Small intestine (tissue), 7 donors: ENCODE data around the gene REPIN1. TPM values are rescaled to one million over a fixed set of nuclear protein-coding genes. Genes with fewer than 3 reads are reported as not detected.

Source experiments
- DNase-seq, 2 donors: peaks; one replicate each; pipeline versions ENCODE4 v3.0.0 to v3.0.0-alpha.2; 2013
- FAIRE-seq: peaks from 2 replicates; lab custom pipeline; 2012; peaks lifted over from hg19 to GRCh38; lab: Jason Lieb, UNC
- H3K27ac ChIP-seq, 3 donors: one replicate each; pipeline ENCODE4 v1.5.1; 2013; ENCODE audit warnings: low read length in 2 of 3, mild to moderate bottlenecking in 2 of 3, control low read depth in 1 of 3, inconsistent platforms in 1 of 3, low read depth in 1 of 3, moderate library complexity in 1 of 3
- H3K27me3 ChIP-seq, 3 donors: one replicate each; pipeline ENCODE4 v1.6.1; 2013; ENCODE audit warnings: low read length in 3 of 3, inconsistent platforms in 1 of 3; ENCODE audit not compliant: control insufficient read depth in 3 of 3, insufficient read depth in 3 of 3
- H3K36me3 ChIP-seq, 3 donors: one replicate each; pipeline ENCODE4 v1.6.1; 2013; ENCODE audit warnings: low read length in 3 of 3, inconsistent platforms in 1 of 3, low read depth in 1 of 3, mild to moderate bottlenecking in 1 of 3, moderate library complexity in 1 of 3; ENCODE audit not compliant: control insufficient read depth in 3 of 3, insufficient read depth in 2 of 3
- H3K4me1 ChIP-seq, 3 donors: one replicate each; pipeline ENCODE4 v1.6.1; 2013; ENCODE audit warnings: low read length in 2 of 3, inconsistent platforms in 1 of 3, low read depth in 1 of 3, mild to moderate bottlenecking in 1 of 3, moderate library complexity in 1 of 3; ENCODE audit not compliant: control insufficient read depth in 3 of 3, insufficient read depth in 2 of 3
- H3K4me3 ChIP-seq, 3 donors: one replicate each; pipeline ENCODE4 v1.5.1; 2013; ENCODE audit warnings: low read length in 3 of 3, control low read depth in 1 of 3, inconsistent platforms in 1 of 3, low read depth in 1 of 3, mild to moderate bottlenecking in 1 of 3, moderate library complexity in 1 of 3
- H3K9me3 ChIP-seq, 2 donors: one replicate each; pipeline ENCODE4 v1.6.1; 2013; ENCODE audit warnings: low read depth in 1 of 2, low read length in 1 of 2; ENCODE audit not compliant: control insufficient read depth in 2 of 2, insufficient read depth in 1 of 2
- WGBS, 3 donors: extraction: QIAGEN DNeasy Blood & Tissue Kit; methylation state at CpG; one replicate each; pipeline ENCODE4 v1.1.7; 2013; 5-methylcytosine and 5-hydroxymethylcytosine counted together
- polyA plus RNA-seq, 4 donors: library from polyadenylated mRNA; stranded (reverse) in 3 of 4; unstranded in 1 of 4; fragments of 200-250 nt in 3 of 4; fragments of 120-200 nt in 1 of 4; gene quantifications; one replicate each; pipeline versions ENCODE4 v1.2.1 to v1.2.3, GENCODE V29; 2013
- donor health status: healthy with polysubstance abuse.
- donor health status: control.
- donor health status: control.
- donor health status: Bipolar disorder and iron deficiency.
- donor health status: healthy.

Gene REPIN1
- polyA plus RNA-seq, 4 donors: 46.5 to 138 (median 78.0) TPM

DNA sequence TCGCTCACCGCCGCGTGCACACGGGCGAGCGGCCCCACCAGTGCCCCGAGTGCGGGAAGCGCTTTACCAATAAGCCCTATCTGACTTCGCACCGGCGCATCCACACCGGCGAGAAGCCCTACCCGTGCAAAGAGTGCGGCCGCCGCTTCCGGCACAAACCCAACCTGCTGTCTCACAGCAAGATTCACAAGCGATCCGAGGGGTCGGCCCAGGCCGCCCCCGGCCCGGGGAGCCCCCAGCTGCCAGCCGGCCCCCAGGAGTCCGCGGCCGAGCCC is 3.3 kb downstream of the REPIN1 start:
- peaks cover 5 to 61% (median 12%) of the 10 kb centered on the region in 3 donors for H3K4me1 ChIP-seq
- peaks cover 0 to 61% (median 20%) of the 10 kb centered on the region in 3 donors for H3K36me3 ChIP-seq
- 37 to 88% (median 55%) methylated on average over 30 of the region's 30 CpGs for WGBS, 3 donors
- FAIRE-seq (no peak), DNase-seq (no peak)
- H3K9me3 ChIP-seq: no peaks in the 10 kb centered on the region
- H3K27ac ChIP-seq: no peak overlapping the region
- no peaks in the 10 kb centered on the region for H3K27me3 ChIP-seq
- peak overlapping the region in 1 of 3 donors; percentile 30 for H3K4me3 ChIP-seq

DNA sequence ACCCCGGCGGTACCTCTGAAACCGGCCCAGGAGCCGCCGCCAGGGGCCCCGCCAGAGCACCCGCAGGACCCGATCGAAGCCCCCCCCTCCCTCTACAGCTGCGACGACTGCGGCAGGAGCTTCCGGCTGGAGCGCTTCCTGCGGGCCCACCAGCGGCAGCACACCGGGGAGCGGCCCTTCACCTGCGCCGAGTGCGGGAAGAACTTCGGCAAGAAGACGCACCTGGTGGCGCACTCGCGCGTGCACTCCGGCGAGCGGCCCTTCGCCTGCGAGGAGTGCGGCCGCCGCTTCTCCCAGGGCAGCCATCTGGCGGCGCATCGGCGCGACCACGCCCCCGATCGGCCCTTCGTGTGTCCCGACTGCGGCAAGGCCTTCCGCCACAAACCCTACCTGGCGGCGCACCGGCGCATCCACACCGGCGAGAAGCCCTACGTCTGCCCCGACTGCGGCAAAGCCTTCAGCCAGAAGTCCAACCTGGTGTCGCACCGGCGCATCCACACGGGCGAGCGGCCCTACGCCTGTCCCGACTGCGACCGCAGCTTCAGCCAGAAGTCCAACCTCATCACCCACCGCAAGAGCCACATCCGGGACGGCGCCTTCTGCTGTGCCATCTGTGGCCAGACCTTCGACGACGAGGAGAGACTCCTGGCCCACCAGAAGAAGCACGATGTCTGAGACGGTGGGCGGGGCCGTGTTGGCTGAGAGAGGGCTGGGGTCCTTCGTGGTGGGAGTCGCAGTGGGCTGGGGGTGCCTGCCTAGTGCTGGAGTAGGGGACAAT is 3.8 kb downstream of the REPIN1 start:
- H3K4me3 ChIP-seq: peak overlapping the region in 2 of 3 donors; percentile 12 to 30
- FAIRE-seq (no peak), DNase-seq (peak in 1 of 2 donors; percentile 52)
- peak overlapping the region in 2 of 3 donors; percentile 21 to 41 for H3K27ac ChIP-seq
- H3K9me3 ChIP-seq: no peaks in the 10 kb centered on the region
- peaks cover 0 to 61% (median 20%) of the 10 kb centered on the region in 3 donors for H3K36me3 ChIP-seq
- 35 to 77% (median 44%) methylated on average over 70 to 79 of the region's 79 CpGs for WGBS, 3 donors
- H3K4me1 ChIP-seq: peaks cover 5 to 63% (median 12%) of the 10 kb centered on the region in 3 donors
- H3K27me3 ChIP-seq: no peaks in the 10 kb centered on the region

DNA sequence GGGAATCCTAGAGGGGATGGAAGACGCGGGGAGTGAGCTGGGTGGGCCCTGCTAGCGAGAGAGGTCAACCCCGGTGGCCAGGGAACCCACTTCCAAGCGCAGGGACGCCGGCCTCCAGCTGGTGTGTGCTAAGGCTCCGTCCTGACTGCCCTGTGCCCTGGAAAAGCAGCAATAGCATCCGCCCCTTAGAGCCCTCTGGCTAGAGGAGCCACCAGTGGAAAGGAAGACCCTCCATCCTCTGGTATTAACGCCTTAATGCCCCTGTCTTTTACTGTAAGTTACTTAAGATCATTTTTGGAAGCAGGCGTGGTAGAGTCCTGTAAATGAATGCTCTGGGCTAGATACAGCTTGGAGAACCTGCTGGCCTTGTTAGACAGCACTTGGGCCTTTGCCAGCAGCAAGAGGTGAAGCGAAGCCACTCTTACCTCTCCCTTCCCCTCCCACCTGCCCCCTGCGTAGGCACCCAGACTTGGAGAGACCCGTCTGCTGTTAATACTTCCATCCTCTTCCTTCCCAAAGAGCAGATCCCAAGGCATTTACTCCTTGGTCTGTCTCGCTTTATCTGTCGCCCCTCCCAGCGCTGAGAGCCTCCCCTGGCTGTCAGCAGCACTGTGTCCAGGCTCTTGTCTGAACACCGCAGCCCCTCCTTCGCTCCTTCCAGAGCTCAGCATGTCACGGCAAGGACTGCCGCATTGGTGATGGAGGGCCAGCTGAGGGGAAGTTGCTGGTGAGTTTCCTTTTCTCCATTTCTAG is 4.6 kb downstream of the REPIN1 start:
- H3K27ac ChIP-seq: peak overlapping the region; percentile 14 to 41 (median 21)
- H3K4me3 ChIP-seq: peak overlapping the region in 1 of 3 donors; percentile 30

DNA sequence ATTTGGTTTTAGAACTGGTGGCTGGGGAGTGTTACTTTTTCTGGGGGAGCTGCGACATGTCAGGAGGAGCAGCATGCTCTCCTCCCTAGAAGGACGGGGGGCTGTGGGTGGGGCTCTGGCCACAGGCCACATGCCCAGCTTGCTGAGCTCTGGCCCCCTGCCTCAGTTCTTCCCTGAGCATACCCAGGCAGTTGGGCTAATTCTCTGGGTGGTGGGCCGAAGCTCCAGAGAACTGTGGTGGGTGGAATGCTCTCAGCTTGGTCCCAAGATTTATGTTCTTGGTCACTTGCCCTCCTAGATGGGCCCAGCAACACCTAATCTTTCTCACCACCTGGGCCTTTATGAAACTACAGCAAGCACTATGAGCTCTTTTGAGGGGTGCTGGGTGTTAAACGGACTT is 5.4 kb downstream of the REPIN1 start:
- no peak for FAIRE-seq
- Histone ChIP-seq H3K4me1 (peaks cover 5 to 69% (median 16%) of the 10 kb centered on the region in 3 donors), H3K27ac (peak overlapping the region in 2 of 3 donors; percentile 1 to 10)

More for the DNA sequence above, 4.6 kb downstream of the REPIN1 start:
- DNase-seq (peak; percentile 46 to 57), FAIRE-seq (no peak)
- WGBS, 3 donors: 17 to 61% (median 38%) methylated on average over 21 of the region's 21 CpGs
- Histone ChIP-seq H3K27me3 (no peaks in the 10 kb centered on the region), H3K36me3 (peaks cover 0 to 61% (median 20%) of the 10 kb centered on the region in 3 donors), H3K4me1 (peaks cover 5 to 64% (median 15%) of the 10 kb centered on the region in 3 donors), H3K9me3 (no peaks in the 10 kb centered on the region)

DNA sequence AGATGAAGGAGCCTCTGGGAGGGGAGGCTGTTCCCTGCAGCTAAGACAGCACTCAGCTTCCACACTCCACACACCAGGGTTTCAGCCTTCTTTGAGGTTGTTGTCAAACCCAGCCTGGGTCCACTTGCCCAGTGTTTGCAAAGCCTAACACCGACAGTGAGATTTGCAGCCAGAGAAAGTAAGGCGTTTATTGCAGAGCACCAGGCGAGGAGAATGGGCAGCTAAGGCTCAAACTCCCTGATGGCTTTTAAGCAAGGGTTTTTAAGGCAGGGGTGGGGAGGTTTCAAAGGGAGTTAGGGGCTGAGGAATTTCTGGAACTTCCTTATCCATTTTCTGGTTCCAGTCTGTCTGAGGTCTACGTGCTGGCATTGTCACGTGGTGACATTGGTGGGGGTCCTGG is 5.8 kb downstream of the REPIN1 start:
- FAIRE-seq (no peak), DNase-seq (no peak)
- peaks cover 0 to 59% (median 20%) of the 10 kb centered on the region in 3 donors for H3K36me3 ChIP-seq
- no peaks in the 10 kb centered on the region for H3K9me3 ChIP-seq
- WGBS, 3 donors: 60 to 79% (median 72%) methylated on average over 5 of the region's 5 CpGs
- H3K4me3 ChIP-seq: no peak overlapping the region
- peaks cover 5 to 69% (median 16%) of the 10 kb centered on the region in 3 donors for H3K4me1 ChIP-seq
- no peaks in the 10 kb centered on the region for H3K27me3 ChIP-seq
- peak overlapping the region in 2 of 3 donors; percentile 1 to 10 for H3K27ac ChIP-seq

More for the DNA sequence above, 5.4 kb downstream of the REPIN1 start:
- no peaks in the 10 kb centered on the region for H3K27me3 ChIP-seq
- no peak overlapping the region for H3K4me3 ChIP-seq
- peaks cover 0 to 61% (median 20%) of the 10 kb centered on the region in 3 donors for H3K36me3 ChIP-seq
- DNase-seq: no peak
- 46 to 68% (median 53%) methylated on average over 4 of the region's 4 CpGs for WGBS, 3 donors
- H3K9me3 ChIP-seq: no peaks in the 10 kb centered on the region

DNA sequence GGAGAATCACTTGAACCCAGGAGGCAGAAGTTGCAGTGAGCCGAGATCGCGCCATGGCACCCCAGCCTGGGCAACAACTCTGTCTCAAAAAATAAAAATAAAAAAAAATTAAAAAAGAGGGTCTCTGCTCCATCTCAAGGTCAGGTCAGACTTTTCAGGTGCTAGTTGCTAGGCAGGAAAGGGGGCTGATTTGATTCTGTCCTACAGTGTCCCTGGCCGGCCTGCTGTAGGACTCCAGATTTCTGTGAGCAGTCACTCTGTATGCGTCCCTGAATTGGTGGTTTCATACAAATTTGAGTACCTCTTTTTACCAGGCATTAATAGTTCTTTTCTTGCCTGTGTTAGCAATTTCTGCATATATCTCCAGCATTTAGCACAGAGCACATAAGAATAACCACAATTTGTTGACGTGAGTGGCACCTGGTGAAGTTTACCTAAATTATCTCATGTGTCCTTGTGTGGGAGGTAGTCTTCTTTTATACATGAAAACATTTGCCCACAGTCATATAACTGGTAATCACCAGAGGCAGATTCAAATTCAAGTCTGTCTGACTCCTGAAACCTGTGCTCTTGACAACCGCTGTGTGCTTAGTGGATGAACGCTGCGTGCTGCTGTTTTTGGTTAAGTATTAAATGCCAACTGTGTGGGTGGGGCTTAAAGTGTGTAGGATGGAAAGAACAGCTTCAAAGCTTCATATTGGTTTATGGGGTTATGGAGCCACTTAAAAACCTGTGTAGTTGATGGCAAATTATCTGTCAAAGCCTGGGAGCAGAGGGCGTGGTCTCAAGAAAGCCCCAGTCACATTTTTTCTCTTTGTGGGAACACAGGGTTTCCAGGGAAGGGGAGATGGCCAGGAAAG is 7.3 kb downstream of the REPIN1 start:
- WGBS, 3 donors: 40 to 62% (median 50%) methylated on average over 10 of the region's 10 CpGs
- DNase-seq (peak; percentile 39 to 60), FAIRE-seq (no peak)
- Histone ChIP-seq H3K4me3 (no peak overlapping the region), H3K27ac (peak overlapping the region in 2 of 3 donors; percentile 67 to 98), H3K27me3 (no peaks in the 10 kb centered on the region), H3K9me3 (no peaks in the 10 kb centered on the region), H3K36me3 (peaks cover 0 to 46% (median 18%) of the 10 kb centered on the region in 3 donors), H3K4me1 (peaks cover 6 to 69% (median 10%) of the 10 kb centered on the region in 3 donors)

DNA sequence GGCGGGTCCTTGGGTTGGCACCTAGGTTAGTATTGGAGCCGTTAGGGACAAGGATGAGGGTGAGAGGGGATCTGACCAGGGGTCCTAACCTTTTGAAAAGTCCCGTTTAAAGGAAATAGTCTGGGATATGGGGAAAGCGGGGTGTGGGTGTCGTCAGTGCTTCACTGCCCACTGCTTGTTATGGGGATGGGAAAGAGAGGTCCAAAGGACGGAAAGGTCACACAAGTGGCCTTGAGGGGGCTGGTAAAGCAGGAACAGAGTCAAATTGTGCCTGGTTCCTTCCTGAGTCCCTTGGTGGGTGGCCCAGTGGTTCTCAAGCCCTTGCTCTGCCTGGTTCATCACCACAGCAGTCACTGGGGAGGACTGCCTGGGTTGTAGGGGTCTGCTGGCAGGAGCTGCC is 7.9 kb downstream of the REPIN1 start:
- Histone ChIP-seq H3K27ac (peak overlapping the region; percentile 22 to 98 (median 67)), H3K4me1 (peaks cover 7 to 67% (median 10%) of the 10 kb centered on the region in 3 donors), H3K36me3 (peaks cover 0 to 39% (median 13%) of the 10 kb centered on the region in 3 donors), H3K4me3 (no peak overlapping the region), H3K27me3 (no peaks in the 10 kb centered on the region), H3K9me3 (no peaks in the 10 kb centered on the region)
- DNase-seq: no peak
- 34 to 59% (median 49%) methylated on average over 6 of the region's 6 CpGs for WGBS, 3 donors
- no peak for FAIRE-seq
